Panc1 (cell line): ENCODE results near the gene CDK5. TPM values are rescaled to one million over a fixed set of nuclear protein-coding genes. Genes with fewer than 3 reads are reported as not detected.
A peak's percentile ranks its signal among the peaks of the same experiment; 100 is the strongest.

Experiments used
- ATAC-seq: fragments of 200-7000 bp; cut with Tn5 transposase; 2 replicates; pipeline ENCODE4 v1.9.1; 2020; ENCODE audit warnings: mild to moderate bottlenecking, moderate library complexity
- BruUV-seq: library from RNA; stranded (reverse); fragments of 400-500 nt; replicated peaks from 2 replicates; lab custom pipeline; 2021; lab: Mats Ljungman, UMichigan
- CTCF ChIA-PET: fragments of 300-600 bp; sonication (Branson Sonifier 250); formaldehyde crosslinking; loops from one replicate; lab custom pipeline; 2022; ENCODE audit warnings: antibody characterized with exemption; lab: Charles Lee
- POLR2A ChIA-PET: fragments of 300-600 bp; sonication (Branson Sonifier 250); formaldehyde crosslinking; loops from one replicate; lab custom pipeline; 2022; ENCODE audit warnings: antibody characterized with exemption; lab: Charles Lee
- DNase-seq: peaks from one replicate; pipeline ENCODE4 v3.0.0-alpha.2; 2010; ENCODE audit warnings: low read depth, low spot score
- H3K27ac ChIP-seq: 2 replicates; pipeline ENCODE4 v1.5.1; 2011; ENCODE audit warnings: mild to moderate bottlenecking, low read length, inconsistent platforms
- H3K27me3 ChIP-seq: fragments of 200-500 bp; sonication (Bioruptor generic); 2 replicates; pipeline ENCODE4 v1.6.0; 2014; ENCODE audit warnings: low read length, inconsistent platforms; ENCODE audit not compliant: control insufficient read depth, insufficient read depth
- H3K36me3 ChIP-seq: fragments of 200-500 bp; sonication (Bioruptor generic); 2 replicates; pipeline ENCODE4 v1.5.1; 2014; ENCODE audit warnings: inconsistent platforms, mild to moderate bottlenecking, low read length, moderate library complexity; ENCODE audit not compliant: control insufficient read depth, insufficient read depth
- H3K4me1 ChIP-seq: 2 replicates; pipeline ENCODE4 v1.5.1; 2011; ENCODE audit warnings: inconsistent platforms, mild to moderate bottlenecking, low read length, moderate library complexity; ENCODE audit not compliant: control insufficient read depth, insufficient read depth
- H3K4me3 ChIP-seq, 2 experiments: 2 replicates each; pipeline ENCODE4 v1.5.1; 2011 to 2012; ENCODE audit warnings: low read depth in 2 of 2, low read length in 2 of 2, mild to moderate bottlenecking in 2 of 2, inconsistent platforms in 1 of 2, moderate library complexity in 1 of 2
- H3K9me3 ChIP-seq: fragments of 200-500 bp; sonication (Bioruptor generic); 2 replicates; pipeline ENCODE4 v1.5.1; 2014; ENCODE audit warnings: low read depth, mild to moderate bottlenecking, inconsistent platforms, low read length, moderate library complexity; ENCODE audit not compliant: control insufficient read depth, insufficient read depth
- POLR2AphosphoS5 ChIP-seq: IDR thresholded peaks from 2 replicates; pipeline ENCODE4 v1.6.1; 2012; ENCODE audit warnings: mild to moderate bottlenecking, low read depth, low read length, moderate library complexity
- SIN3A ChIP-seq: IDR thresholded peaks from 2 replicates; pipeline ENCODE4 v1.6.1; 2012; ENCODE audit warnings: low read depth, mild to moderate bottlenecking, low read length, moderate library complexity, borderline replicate concordance; ENCODE audit not compliant: insufficient read depth
- TCF7L2 ChIP-seq: IDR thresholded peaks from 2 replicates; pipeline ENCODE4 v1.6.1; 2011; ENCODE audit warnings: mild to moderate bottlenecking, low read depth, low read length, inconsistent platforms
- in situ Hi-C: cut with HindIII; loops from 2 replicates; pipeline ENCODE4 v1.10.0; 2016; ENCODE audit warnings: low sequenced_read_pairs, low pct_unique_long_range_greater_than_20kb
- intact Hi-C: fragments of 100-400 bp; cut with micrococcal nuclease; formaldehyde crosslinking; loops from one replicate; pipeline ENCODE4 v1.10.0; 2022; ENCODE audit not compliant: unreplicated experiment
- total RNA-seq: library from RNA; stranded (reverse); gene quantifications from one replicate; pipeline ENCODE4 v1.2.1, GENCODE V29; 2021; ENCODE audit not compliant: unreplicated experiment
- TF ChIP-seq, protein P1 (sequence below): fragments of 450-650 bp; IDR thresholded peaks from 2 replicates; pipeline ENCODE4 v1.5.1; 2017; ENCODE audit warnings: mild to moderate bottlenecking
- TF ChIP-seq, protein P2 (sequence below), 2 experiments: IDR thresholded peaks; 2 replicates each; pipeline ENCODE4 v1.6.1; 2011 to 2012; ENCODE audit warnings: low read depth in 2 of 2, control low read depth in 1 of 2, low read length in 1 of 2, mild to moderate bottlenecking in 1 of 2, moderate library complexity in 1 of 2; ENCODE audit not compliant: insufficient read depth in 1 of 2

CDK5 gene
- total RNA-seq, 1 experiment from 2014 or later = 25.6 TPM

DNA sequence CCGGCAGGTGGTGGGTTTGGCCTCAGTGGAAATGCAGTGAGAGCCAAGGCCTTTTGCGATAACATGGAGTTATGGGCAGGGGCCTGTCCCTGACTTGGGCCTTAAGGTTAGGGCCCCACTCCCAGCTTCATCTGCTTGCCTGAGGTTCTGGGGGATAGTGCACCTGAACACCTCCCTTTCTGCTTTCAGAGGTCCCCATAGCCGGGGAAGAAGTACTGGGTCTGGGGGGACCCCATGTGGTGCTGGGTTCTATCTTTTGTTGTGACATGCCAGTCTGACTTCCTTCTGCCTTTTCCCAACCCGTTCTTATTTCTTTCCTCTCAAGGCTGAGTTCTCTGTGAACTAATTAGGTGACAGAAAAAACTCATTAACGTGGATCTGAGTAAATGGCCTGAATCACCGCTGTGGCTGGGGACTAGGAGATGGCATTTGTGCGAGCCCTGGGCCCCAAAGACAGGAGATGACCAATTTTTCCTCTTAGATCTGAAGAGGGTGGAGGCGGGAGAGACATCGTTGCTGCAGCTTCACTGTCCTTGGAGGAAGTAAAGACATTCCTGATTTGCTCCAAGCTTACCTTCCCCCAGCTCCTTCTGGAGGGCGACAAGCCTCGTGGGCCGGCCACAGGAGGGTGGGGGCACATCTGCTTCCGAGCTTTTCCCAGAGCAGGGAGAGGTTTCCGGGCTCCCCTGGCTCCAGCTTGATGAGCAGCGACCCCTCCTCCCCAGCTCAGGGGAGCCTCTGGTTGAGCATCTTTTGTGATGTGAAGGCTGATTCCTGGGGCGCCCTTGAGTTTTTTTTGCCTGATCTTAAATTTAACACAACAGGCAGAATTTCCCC is 30.5 kb upstream of the CDK5 start:
- TF ChIP-seq SIN3A (no peak), TCF7L2 (no peak), POLR2AphosphoS5 (no peak)
- TF ChIP-seq, protein P1, sequence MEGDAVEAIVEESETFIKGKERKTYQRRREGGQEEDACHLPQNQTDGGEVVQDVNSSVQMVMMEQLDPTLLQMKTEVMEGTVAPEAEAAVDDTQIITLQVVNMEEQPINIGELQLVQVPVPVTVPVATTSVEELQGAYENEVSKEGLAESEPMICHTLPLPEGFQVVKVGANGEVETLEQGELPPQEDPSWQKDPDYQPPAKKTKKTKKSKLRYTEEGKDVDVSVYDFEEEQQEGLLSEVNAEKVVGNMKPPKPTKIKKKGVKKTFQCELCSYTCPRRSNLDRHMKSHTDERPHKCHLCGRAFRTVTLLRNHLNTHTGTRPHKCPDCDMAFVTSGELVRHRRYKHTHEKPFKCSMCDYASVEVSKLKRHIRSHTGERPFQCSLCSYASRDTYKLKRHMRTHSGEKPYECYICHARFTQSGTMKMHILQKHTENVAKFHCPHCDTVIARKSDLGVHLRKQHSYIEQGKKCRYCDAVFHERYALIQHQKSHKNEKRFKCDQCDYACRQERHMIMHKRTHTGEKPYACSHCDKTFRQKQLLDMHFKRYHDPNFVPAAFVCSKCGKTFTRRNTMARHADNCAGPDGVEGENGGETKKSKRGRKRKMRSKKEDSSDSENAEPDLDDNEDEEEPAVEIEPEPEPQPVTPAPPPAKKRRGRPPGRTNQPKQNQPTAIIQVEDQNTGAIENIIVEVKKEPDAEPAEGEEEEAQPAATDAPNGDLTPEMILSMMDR = no peak
- TF ChIP-seq, protein P2, sequence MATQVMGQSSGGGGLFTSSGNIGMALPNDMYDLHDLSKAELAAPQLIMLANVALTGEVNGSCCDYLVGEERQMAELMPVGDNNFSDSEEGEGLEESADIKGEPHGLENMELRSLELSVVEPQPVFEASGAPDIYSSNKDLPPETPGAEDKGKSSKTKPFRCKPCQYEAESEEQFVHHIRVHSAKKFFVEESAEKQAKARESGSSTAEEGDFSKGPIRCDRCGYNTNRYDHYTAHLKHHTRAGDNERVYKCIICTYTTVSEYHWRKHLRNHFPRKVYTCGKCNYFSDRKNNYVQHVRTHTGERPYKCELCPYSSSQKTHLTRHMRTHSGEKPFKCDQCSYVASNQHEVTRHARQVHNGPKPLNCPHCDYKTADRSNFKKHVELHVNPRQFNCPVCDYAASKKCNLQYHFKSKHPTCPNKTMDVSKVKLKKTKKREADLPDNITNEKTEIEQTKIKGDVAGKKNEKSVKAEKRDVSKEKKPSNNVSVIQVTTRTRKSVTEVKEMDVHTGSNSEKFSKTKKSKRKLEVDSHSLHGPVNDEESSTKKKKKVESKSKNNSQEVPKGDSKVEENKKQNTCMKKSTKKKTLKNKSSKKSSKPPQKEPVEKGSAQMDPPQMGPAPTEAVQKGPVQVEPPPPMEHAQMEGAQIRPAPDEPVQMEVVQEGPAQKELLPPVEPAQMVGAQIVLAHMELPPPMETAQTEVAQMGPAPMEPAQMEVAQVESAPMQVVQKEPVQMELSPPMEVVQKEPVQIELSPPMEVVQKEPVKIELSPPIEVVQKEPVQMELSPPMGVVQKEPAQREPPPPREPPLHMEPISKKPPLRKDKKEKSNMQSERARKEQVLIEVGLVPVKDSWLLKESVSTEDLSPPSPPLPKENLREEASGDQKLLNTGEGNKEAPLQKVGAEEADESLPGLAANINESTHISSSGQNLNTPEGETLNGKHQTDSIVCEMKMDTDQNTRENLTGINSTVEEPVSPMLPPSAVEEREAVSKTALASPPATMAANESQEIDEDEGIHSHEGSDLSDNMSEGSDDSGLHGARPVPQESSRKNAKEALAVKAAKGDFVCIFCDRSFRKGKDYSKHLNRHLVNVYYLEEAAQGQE (IDR thresholded peaks at IDR 0.05; ENCODE audit: insufficient read depth in 1 of 2, low read depth in 2 of 2, low read length in 1 of 2) = no peak
- ChIA-PET CTCF (interaction anchor here (1.1 kb wide), 1 partner anchor 60 kb away, joined by 3 read pairs; no protein-coding TSS in a partner anchor), POLR2A (interaction anchor here (0.5 to 0.6 kb wide), 2 partner anchors 56 to 59 kb away, joined by 3 to 6 read pairs; no protein-coding TSS in a partner anchor)
- DNase-seq (no peak), ATAC-seq (no peak)
- intact Hi-C loops (no loop called here), in situ Hi-C loops (no loop called here)
- peak overlapping the region; percentile 77 for H3K27ac ChIP-seq
- H3K36me3 ChIP-seq = no peaks in the 10 kb centered on the region; the same call in 1 of the 2 replicates
- H3K9me3 ChIP-seq = no peaks in the 10 kb centered on the region
- peaks cover 44% of the 10 kb centered on the region for H3K4me1 ChIP-seq
- H3K4me3 ChIP-seq = peak overlapping the region; percentile 88 to 93
- no TSS peak for BruUV-seq
- no peaks in the 10 kb centered on the region for H3K27me3 ChIP-seq

DNA sequence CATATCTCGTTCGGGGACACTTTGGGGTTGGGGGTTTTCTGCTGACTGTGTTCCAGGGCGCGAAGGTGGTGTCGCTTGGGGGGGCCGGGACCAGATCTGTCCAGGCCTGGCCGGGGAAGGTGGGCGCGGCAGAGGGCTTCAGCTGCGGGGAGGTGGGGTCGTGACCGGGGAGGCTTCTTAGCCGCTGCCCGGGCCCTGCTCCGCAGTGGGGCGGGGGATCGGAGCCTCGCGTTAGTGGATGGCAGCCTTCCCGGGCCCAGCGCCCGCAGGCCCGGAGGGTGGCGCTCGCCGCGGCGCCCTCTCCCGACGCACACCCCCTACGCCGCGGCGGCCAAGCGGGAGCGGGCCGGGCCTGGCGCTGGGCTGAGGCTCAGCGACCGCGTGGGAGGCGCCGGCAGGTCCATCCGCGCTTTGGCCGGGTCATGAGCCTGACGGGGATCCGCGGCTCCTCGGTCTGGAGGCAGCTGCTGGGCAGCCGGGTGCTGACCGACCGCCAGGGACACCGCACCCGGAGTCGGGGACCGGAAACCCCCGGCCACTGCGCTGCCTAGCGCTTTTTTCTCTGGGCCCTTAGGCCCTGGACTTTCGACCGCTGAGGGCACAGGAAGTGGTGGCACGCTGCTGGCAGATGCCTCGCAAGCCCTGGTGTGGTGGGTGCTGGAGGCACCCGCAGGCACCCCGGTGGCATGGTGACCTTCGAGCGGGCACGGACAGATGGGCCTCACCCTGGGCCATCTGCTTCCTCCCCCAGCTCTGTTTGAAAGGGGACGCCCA is 29.7 kb upstream of the CDK5 start:
- in situ Hi-C loops = no loop called here
- peak; percentile 85; the same call in 1 of the 2 replicates for TF ChIP-seq SIN3A
- no peak for TF ChIP-seq TCF7L2
- TF ChIP-seq, protein P1 = peak; percentile 78
- TF ChIP-seq, protein P2 (IDR thresholded peaks at IDR 0.05; ENCODE audit: insufficient read depth in 1 of 2, low read depth in 2 of 2, low read length in 1 of 2) = no peak
- no peak for TF ChIP-seq POLR2AphosphoS5
- peak overlapping the region; percentile 88 to 93 for H3K4me3 ChIP-seq
- ATAC-seq = peak; percentile 42
- no peaks in the 10 kb centered on the region for H3K27me3 ChIP-seq
- POLR2A ChIA-PET = interaction anchor here (0.6 kb wide), 1 partner anchor 57 kb away, joined by 6 read pairs; no protein-coding TSS in a partner anchor
- DNase-seq = no peak
- peaks cover 44% of the 10 kb centered on the region for H3K4me1 ChIP-seq
- no peaks in the 10 kb centered on the region; the same call in 1 of the 2 replicates for H3K36me3 ChIP-seq
- no peaks in the 10 kb centered on the region for H3K9me3 ChIP-seq
- intact Hi-C loops = no loop called here
- BruUV-seq = no TSS peak
- CTCF ChIA-PET = interaction anchor here (1.1 kb wide), 1 partner anchor 59 kb away, joined by 3 read pairs; no protein-coding TSS in a partner anchor
- peak overlapping the region; percentile 77 for H3K27ac ChIP-seq
